ENCODE results near the gene HSPB1. TPM values are rescaled to one million over a fixed set of nuclear protein-coding genes. Genes with fewer than 3 reads are reported as not detected.
"Not testable (repeated sequence)": the region's sequence is repeated elsewhere in the genome, so short reads cannot be mapped to it uniquely, and the experiment has no call there.

HSPB1 gene
- total and polyA plus RNA-seq, 2 experiments from 2014 or later: 186 to 1,525 TPM

- Histone ChIP-seq H3K4me1 (ENCODE audit: insufficient read depth) (peaks cover 7% of the 10 kb centered on the region), H2AFZ (no peak overlapping the region), H3K36me3 (replicated peaks; ENCODE audit: insufficient read depth, low read depth) (no peaks in the 10 kb centered on the region), H3K79me2 (no peaks in the 10 kb centered on the region), H3K9me2 (replicated peaks; ENCODE audit: insufficient read depth) (no peaks in the 10 kb centered on the region), H3K4me3 (no peak overlapping the region), H3K27ac (no peak overlapping the region), H3K27me3 (no peaks in the 10 kb centered on the region), H4K20me1 (ENCODE audit: insufficient read depth, poor library complexity, severe bottlenecking) (no peaks in the 10 kb centered on the region), H3K9me3 (ENCODE audit: low read depth) (no peaks in the 10 kb centered on the region), H3K4me2 (no peak overlapping the region)
- TF ChIP-seq EZH2phosphoT487 (IDR thresholded peaks at IDR 0.05; ENCODE audit: low read depth, severe bottlenecking, unreplicated experiment) (no peak), CTCF (IDR thresholded peaks at IDR 0.05; ENCODE audit: poor library complexity) (no peak), EZH2 (IDR thresholded peaks at IDR 0.05; ENCODE audit: borderline replicate concordance) (no peak)
- DNase-seq (ENCODE audit: low spot score): no peak
- WGBS (ENCODE audit: low lambda C conversion rate, missing lambda C conversion rate): 77% methylated on average over 21 of the region's 21 CpGs
These were observed 7.9 kb downstream of the HSPB1 start for GRCh38 chr7:76310102-76310957.

- H2AFZ ChIP-seq; H3K4me3 ChIP-seq; H3K36me3 ChIP-seq (replicated peaks; ENCODE audit: insufficient read depth, low read depth); H4K20me1 ChIP-seq (ENCODE audit: insufficient read depth, poor library complexity, severe bottlenecking); H3K4me2 ChIP-seq; H3K27me3 ChIP-seq; H3K9me3 ChIP-seq (ENCODE audit: low read depth); H3K79me2 ChIP-seq; H3K27ac ChIP-seq; DNase-seq (ENCODE audit: low spot score); H3K4me1 ChIP-seq (ENCODE audit: insufficient read depth); H3K9me2 ChIP-seq (replicated peaks; ENCODE audit: insufficient read depth): not testable (repeated sequence)
- 96% methylated on average over 6 of the region's 6 CpGs for WGBS (ENCODE audit: low lambda C conversion rate, missing lambda C conversion rate)
These were observed 9.4 kb downstream of the HSPB1 start for GRCh38 chr7:76311838-76312237.

- Histone ChIP-seq H3K36me3 (replicated peaks; ENCODE audit: insufficient read depth, low read depth) (no peaks in the 10 kb centered on the region), H4K20me1 (ENCODE audit: insufficient read depth, poor library complexity, severe bottlenecking) (no peaks in the 10 kb centered on the region), H3K9me2 (replicated peaks; ENCODE audit: insufficient read depth) (no peaks in the 10 kb centered on the region), H2AFZ (no peak overlapping the region), H3K27ac (no peak overlapping the region), H3K9me3 (ENCODE audit: low read depth) (no peaks in the 10 kb centered on the region), H3K4me2 (no peak overlapping the region), H3K79me2 (peaks cover under 1% of the 10 kb centered on the region), H3K4me1 (ENCODE audit: insufficient read depth) (peaks cover 8% of the 10 kb centered on the region), H3K4me3 (no peak overlapping the region), H3K27me3 (no peaks in the 10 kb centered on the region)
- no peak for TF ChIP-seq EZH2phosphoT487 (IDR thresholded peaks at IDR 0.05; ENCODE audit: low read depth, severe bottlenecking, unreplicated experiment)
- peak; percentile 100 for TF ChIP-seq CTCF (IDR thresholded peaks at IDR 0.05; ENCODE audit: poor library complexity)
- DNase-seq (ENCODE audit: low spot score): peak; percentile 95
- 10% methylated on average over 15 of the region's 15 CpGs for WGBS (ENCODE audit: low lambda C conversion rate, missing lambda C conversion rate)
These were observed 11.7 kb downstream of the HSPB1 start for GRCh38 chr7:76314042-76314721.

- 74% methylated on average over 6 of the region's 6 CpGs for WGBS (ENCODE audit: low lambda C conversion rate, missing lambda C conversion rate)
- not testable (repeated sequence) for H3K27me3 ChIP-seq; H3K4me2 ChIP-seq; DNase-seq (ENCODE audit: low spot score); H3K27ac ChIP-seq; H4K20me1 ChIP-seq (ENCODE audit: insufficient read depth, poor library complexity, severe bottlenecking); H3K9me2 ChIP-seq (replicated peaks; ENCODE audit: insufficient read depth); H3K36me3 ChIP-seq (replicated peaks; ENCODE audit: insufficient read depth, low read depth); H3K9me3 ChIP-seq (ENCODE audit: low read depth); H3K4me3 ChIP-seq; H2AFZ ChIP-seq; H3K79me2 ChIP-seq
- peaks cover 12% of the 10 kb centered on the region for H3K4me1 ChIP-seq (ENCODE audit: insufficient read depth)
These were observed 12.3 kb downstream of the HSPB1 start for GRCh38 chr7:76314740-76315139.

All from hepatocyte (in vitro differentiated cells).